NCI-H2081 treated with DMSO at 0.1 percent for 48 hours (cell line): ENCODE results near the gene TGM5.
"Not testable (repeated sequence)": the region's sequence is repeated elsewhere in the genome, so short reads cannot be mapped to it uniquely, and the experiment has no call there.

Experiments used
- DNase-seq: peaks from one replicate; lab custom pipeline; 2025; lab: John Stamatoyannopoulos, UW

TGM5 gene

GRCh38 chr15:43218908-43219706 lies 47.6 kb downstream of the TGM5 start:
- DNase-seq = no peak

DNA sequence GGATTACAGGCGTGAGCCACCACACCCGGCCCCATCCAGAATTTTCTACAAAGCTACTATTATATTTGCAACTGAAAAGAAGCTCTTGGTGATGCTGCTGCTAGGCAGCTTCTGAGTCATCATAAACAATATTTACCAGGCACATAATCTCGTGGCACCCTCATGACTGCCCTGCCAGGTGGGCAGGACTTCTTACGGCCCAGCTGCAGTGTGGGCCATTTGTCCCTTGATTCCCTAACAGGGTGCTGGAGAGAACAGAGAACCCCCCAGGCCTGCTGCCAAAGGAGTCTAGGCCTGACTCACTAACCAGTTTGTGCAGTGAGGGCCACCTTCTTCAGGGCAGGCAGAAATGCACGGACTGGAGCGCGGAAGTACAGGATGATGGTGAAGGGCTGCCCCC lies 50.8 kb downstream of the TGM5 start:
- no peak for DNase-seq

- no peak for DNase-seq
Observed at GRCh38 chr15:43214592-43215295, 52.0 kb downstream of the TGM5 start.

GRCh38 chr15:43214169-43214568 lies 52.6 kb downstream of the TGM5 start:
- DNase-seq = no peak

- DNase-seq = no peak
Observed at GRCh38 chr15:43213466-43213865, 53.3 kb downstream of the TGM5 start.

DNA sequence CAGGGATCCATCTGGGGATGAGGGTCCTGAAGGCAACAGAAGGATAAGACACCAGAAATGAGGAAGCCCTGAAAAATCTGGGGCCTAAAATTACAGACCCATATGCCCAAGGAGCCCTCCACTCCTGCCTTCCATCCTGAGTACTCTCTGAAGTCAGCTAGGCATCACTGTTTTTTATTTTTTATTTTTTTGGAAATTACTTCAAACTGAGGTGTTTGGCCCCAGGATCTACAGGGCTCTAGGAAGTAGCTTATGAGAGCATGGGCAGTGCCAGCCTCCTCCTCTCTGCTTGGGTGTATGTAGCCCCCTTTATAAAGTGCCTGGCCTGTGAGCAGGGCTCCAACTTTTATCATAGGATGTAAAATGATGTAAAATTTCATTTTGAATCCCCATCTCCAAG lies 53.8 kb downstream of the TGM5 start:
- no peak for DNase-seq

DNA sequence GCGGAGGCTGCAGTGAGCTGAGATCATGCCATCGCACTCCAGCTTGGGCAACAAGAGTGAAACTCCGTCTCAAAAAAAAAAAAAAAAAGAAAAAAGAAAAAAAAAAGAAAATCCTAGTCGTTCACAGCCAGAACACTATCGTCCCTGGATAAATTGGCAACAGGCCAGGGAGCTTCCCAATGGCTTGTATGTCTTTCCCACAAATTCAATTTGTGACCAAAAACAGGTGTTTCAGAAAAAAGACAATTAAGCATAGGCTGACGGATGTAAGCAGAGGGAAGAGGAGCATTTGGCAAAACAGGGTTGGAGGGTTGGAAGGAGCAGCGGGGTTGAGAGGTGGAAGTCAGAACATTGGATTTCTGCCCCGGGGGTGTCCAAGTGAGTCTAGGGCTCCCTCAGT lies 54.4 kb downstream of the TGM5 start:
- no peak for DNase-seq

- no peak for DNase-seq
Observed at GRCh38 chr15:43211224-43211735, 55.4 kb downstream of the TGM5 start.

DNA sequence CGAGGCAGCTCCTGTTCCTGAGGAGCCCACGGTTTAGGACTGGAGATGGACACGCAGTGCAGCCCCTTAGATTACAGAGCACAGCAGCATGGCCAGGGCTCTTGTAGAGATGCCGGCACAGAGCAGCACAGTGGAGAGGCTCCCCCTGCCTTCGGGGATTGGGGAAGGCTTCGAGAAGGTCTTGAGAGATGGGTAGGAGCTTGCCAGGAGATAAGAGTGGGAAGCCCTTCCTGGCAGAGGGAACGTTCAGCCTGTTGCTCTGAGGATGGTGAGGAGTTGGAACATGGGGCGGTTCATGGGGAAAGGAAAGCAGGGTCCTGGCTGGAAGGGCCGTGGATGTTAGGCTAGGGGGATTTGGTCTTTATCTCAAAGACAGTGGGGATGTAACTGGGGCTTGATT lies 55.9 kb downstream of the TGM5 start:
- DNase-seq = no peak

- no peak for DNase-seq
Observed at GRCh38 chr15:43210172-43210745, 56.5 kb downstream of the TGM5 start.

GRCh38 chr15:43209059-43209824 lies 57.5 kb downstream of the TGM5 start:
- DNase-seq = no peak

- no peak for DNase-seq
Observed at GRCh38 chr15:43208052-43209002, 58.4 kb downstream of the TGM5 start.

DNA sequence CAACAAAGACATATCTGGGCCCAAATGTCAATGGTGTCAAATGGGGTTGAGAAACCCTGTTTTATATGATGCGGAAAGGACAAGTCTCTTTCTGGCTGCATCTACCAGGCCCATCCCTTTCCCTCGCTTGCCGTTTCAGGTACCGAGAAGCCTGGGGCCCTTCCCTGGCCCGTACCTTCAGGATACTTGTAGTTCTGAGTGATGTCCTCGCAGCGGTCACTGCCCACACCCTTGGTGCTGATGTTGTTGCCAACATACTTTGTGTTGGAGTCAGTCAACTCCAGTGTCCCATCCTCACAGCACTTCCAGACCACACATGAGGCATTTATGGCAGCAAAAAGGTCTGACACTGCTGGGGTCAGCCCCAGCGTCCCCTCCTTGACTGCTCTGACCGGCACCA lies 59.7 kb downstream of the TGM5 start:
- no peak for DNase-seq

DNA sequence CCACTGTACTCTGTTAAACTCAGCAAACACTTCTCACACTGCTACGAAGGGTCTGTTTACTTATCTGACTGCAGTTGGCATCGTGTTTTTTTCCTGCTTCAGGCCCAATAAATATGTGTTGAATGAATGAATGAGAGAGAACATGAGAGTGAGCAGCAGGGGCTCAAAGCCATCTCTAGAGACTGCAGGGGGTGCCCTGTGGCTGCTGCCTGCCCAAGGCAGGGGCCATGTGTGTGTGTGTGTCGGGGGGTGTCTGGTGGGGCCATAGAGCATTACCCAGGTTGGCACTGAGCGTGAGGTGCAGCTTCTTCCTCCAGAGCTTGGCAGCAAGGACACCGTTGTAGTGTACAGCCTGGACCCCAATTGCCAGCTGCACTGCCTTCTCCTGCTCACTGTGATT lies 60.7 kb downstream of the TGM5 start:
- DNase-seq = no peak

GRCh38 chr15:43204016-43204901 lies 62.5 kb downstream of the TGM5 start:
- DNase-seq = no peak

- DNase-seq = no peak
Observed at GRCh38 chr15:43199945-43200488, 66.7 kb downstream of the TGM5 start.

DNA sequence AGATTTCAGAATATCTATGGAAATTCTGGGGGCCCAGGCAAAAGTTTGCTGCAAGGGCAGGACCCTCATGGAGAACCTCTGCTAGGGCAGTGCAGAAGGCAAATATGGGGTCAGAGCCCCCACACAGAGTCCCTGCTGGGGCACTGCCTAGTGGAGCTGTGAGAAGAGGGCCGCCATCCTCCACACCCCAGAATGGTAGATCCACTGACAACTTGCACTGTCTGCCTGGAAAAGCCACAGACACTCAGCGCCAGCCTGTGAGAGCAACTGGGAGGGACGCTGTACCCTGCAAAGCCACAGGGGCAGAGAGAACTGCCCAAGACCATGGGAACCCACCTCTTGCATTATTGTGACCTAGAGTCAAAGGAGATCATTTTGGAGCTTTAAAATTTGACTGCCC lies 67.7 kb downstream of the TGM5 start:
- DNase-seq = no peak

- not testable (repeated sequence) for DNase-seq
Observed at GRCh38 chr15:43198556-43198955, 68.2 kb downstream of the TGM5 start.

- not testable (repeated sequence) for DNase-seq
Observed at GRCh38 chr15:43197773-43198172, 69.0 kb downstream of the TGM5 start.
